GM13977 (cell line): ENCODE data around the gene ZNF831.

Source experiments
- DNase-seq: peaks from one replicate; pipeline ENCODE4 v3.0.0; 2012; ENCODE audit warnings: low spot score
- in situ Hi-C: fragments of 300-500 bp; cut with MboI; formaldehyde crosslinking; loops from one replicate; pipeline ENCODE4 v1.12.0; 2022; ENCODE audit warnings: low sequenced_read_pairs, low pct_unique_long_range_greater_than_20kb, mixed read lengths, inconsistent platforms; ENCODE audit not compliant: unreplicated experiment
- TF ChIP-seq, protein P1 (sequence below): IDR thresholded peaks from 2 replicates; pipeline ENCODE4 v1.5.1; 2012; ENCODE audit warnings: mild to moderate bottlenecking, control low read depth; ENCODE audit not compliant: insufficient read depth; ENCODE audit errors: extremely low read depth, missing control alignments

ZNF831 gene

GRCh38 chr20:59301343-59302007, 137.9 kb downstream of the ZNF831 start:
- in situ Hi-C loops: no loop called here

DNA sequence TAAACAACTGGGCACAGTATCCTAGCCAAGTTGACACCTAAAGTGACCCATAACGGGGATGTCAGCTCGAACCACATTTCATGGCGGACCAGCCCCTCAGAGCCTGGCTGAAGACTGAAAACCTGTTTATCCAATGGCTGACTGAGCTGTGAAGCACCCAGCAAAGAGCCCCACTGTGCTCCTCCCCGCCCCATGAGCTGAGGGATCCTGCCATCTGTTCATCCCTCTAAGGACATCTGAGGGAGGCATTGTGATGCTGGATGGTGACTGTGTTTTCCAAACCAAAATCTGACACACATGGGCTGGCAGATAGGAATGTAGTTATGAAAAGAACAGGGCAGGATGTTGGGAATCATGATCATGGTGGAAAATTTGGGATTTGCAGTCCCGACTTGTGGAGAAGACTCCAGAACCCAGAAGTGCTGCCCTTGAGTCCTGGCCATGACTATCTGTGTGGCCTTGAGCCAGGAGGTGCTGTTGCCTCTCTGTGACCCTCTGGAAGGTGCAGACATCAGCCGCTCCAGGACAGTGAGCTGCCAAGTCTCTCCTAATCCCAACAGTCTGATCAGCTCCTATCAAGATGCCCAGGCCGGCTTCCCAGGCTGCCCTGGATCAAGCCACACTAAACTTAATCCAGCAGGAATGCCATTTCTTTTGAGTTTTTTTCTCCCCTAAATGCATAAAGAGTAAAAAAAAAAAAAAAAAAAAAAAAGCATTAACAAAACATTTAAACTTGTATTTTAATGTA, 142.5 kb downstream of the ZNF831 start:
- in situ Hi-C loops: no loop called here
- no peak for DNase-seq
- TF ChIP-seq, protein P1, sequence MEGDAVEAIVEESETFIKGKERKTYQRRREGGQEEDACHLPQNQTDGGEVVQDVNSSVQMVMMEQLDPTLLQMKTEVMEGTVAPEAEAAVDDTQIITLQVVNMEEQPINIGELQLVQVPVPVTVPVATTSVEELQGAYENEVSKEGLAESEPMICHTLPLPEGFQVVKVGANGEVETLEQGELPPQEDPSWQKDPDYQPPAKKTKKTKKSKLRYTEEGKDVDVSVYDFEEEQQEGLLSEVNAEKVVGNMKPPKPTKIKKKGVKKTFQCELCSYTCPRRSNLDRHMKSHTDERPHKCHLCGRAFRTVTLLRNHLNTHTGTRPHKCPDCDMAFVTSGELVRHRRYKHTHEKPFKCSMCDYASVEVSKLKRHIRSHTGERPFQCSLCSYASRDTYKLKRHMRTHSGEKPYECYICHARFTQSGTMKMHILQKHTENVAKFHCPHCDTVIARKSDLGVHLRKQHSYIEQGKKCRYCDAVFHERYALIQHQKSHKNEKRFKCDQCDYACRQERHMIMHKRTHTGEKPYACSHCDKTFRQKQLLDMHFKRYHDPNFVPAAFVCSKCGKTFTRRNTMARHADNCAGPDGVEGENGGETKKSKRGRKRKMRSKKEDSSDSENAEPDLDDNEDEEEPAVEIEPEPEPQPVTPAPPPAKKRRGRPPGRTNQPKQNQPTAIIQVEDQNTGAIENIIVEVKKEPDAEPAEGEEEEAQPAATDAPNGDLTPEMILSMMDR: no peak

More at GRCh38 chr20:59301343-59302007, 137.9 kb downstream of the ZNF831 start:
- TF ChIP-seq, protein P1: no peak
- no peak for DNase-seq

DNA sequence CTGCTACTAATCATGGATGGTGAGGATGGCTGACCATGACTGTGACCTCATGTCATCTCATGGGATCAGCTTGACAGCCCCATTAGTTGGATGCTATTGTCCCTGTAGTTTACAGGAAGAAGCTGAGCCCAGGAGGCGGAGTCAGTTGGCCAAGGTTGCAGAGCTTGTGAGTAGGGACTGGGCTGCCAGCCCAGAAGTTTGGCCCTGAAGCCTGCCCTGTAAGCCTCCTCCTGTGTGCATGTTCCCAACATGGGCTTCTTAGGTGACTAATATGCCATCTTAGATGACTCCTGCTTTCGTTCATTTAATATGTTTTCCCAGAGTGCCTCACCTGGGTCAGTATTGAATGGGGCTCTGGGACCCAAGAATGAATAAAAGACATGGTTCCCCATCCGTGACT, 143.6 kb downstream of the ZNF831 start:
- in situ Hi-C loops: no loop called here
- DNase-seq: no peak
- TF ChIP-seq, protein P1: no peak
